HepG2 (cell line): ENCODE results near the gene HLCS. TPM values are rescaled to one million over a fixed set of nuclear protein-coding genes. Genes with fewer than 3 reads are reported as not detected.

ENCODE experiments used
- ATAC-seq: fragments of 200-7000 bp; cut with Tn5 transposase; 3 replicates; pipeline ENCODE4 v1.9.1; 2020; ENCODE audit warnings: mild to moderate bottlenecking, moderate library complexity
- BruUV-seq: library from RNA; stranded (reverse); fragments of 400-500 nt; replicated peaks from 2 replicates; lab custom pipeline; 2021; lab: Mats Ljungman, UMichigan
- CTCF ChIA-PET: fragments of 300-600 bp; formaldehyde crosslinking; extraction: SDS; loops from one replicate; lab custom pipeline; 2021; ENCODE audit warnings: low total read pairs, inconsistent platforms, low intra/inter-chr PET ratio; lab: Yijun Ruan, JAX
- POLR2A ChIA-PET: fragments of 350-600 bp; sonication (Branson Sonifier 250); formaldehyde crosslinking; loops from one replicate; lab custom pipeline; 2020; ENCODE audit warnings: antibody characterized with exemption, inconsistent platforms; lab: Yijun Ruan, JAX
- DNase-seq: peaks from one replicate; pipeline ENCODE4 v3.0.0-alpha.2; 2015; ENCODE audit warnings: low spot score
- FAIRE-seq: peaks from 3 replicates; lab custom pipeline; 2011; peaks lifted over from hg19 to GRCh38; lab: Jason Lieb, UNC
- H2AFZ ChIP-seq: one replicate; pipeline ENCODE4 v1.6.1; 2011; ENCODE audit warnings: low read length, inconsistent platforms
- H3K27ac ChIP-seq: fragments of 300-600 bp; 3 replicates; pipeline ENCODE4 v1.8.0; 2011; ENCODE audit warnings: mixed run types, mild to moderate bottlenecking, mixed read lengths, low read length, inconsistent platforms; ENCODE audit not compliant: insufficient read depth; ENCODE audit errors: extremely low read length
- H3K27me3 ChIP-seq, 2 experiments: fragments of 200-600 bp in 1 of 2; 2 replicates in 1 of 2; 3 replicates in 1 of 2; pipeline versions ENCODE4 v1.6.0 to v1.8.0; 2011; ENCODE audit warnings: low read length in 2 of 2, mild to moderate bottlenecking in 2 of 2, moderate library complexity in 2 of 2, inconsistent platforms in 1 of 2; ENCODE audit not compliant: insufficient read depth in 2 of 2, control insufficient read depth in 1 of 2
- H3K36me3 ChIP-seq, 2 experiments: fragments of 200-600 bp in 1 of 2; replicated peaks in 1 of 2; 2 replicates in 1 of 2; 3 replicates in 1 of 2; pipeline versions ENCODE4 v1.5.1 to v1.8.0; 2011; ENCODE audit warnings: low read length in 2 of 2, inconsistent platforms in 1 of 2; ENCODE audit not compliant: insufficient read depth in 2 of 2, control insufficient read depth in 1 of 2
- H3K4me1 ChIP-seq: 2 replicates; pipeline ENCODE4 v1.5.1; 2012; ENCODE audit warnings: low read length, inconsistent platforms; ENCODE audit not compliant: insufficient read depth
- H3K4me2 ChIP-seq: 2 replicates; pipeline ENCODE4 v1.6.0; 2011; ENCODE audit warnings: low read depth, low read length, inconsistent platforms
- H3K4me3 ChIP-seq, 3 experiments: fragments of 200-600 bp in 1 of 3; sonication (generic), shearing (Covaris generic) in 1 of 3; replicated peaks in 1 of 3; 2 replicates each; pipeline ENCODE4 v1.5.1; 2011 to 2016; ENCODE audit warnings: low read length in 3 of 3, inconsistent platforms in 2 of 3, low read depth in 2 of 3, mild to moderate bottlenecking in 2 of 3, control low read depth in 1 of 3, mixed read lengths in 1 of 3; ENCODE audit not compliant: insufficient read depth in 1 of 3
- H3K79me2 ChIP-seq: one replicate; pipeline ENCODE4 v1.6.1; 2011; ENCODE audit warnings: low read length, inconsistent platforms; ENCODE audit not compliant: insufficient read depth
- H3K9ac ChIP-seq: 2 replicates; pipeline ENCODE4 v1.6.0; 2011; ENCODE audit warnings: mild to moderate bottlenecking, low read depth, low read length, inconsistent platforms; ENCODE audit not compliant: insufficient read depth
- H3K9me3 ChIP-seq: 2 replicates; pipeline ENCODE4 v1.5.1; 2012; ENCODE audit warnings: mild to moderate bottlenecking, low read length
- H4K20me1 ChIP-seq: 2 replicates; pipeline ENCODE4 v1.6.0; 2011; ENCODE audit warnings: inconsistent platforms, mild to moderate bottlenecking, low read length, moderate library complexity; ENCODE audit not compliant: insufficient read depth
- HNRNPLL ChIP-seq: fragments of 200-400 bp; formaldehyde crosslinking; IDR thresholded peaks from 2 replicates; pipeline ENCODE4 v1.6.1; 2017; ENCODE audit warnings: mild to moderate bottlenecking, low read depth, low read length; ENCODE audit not compliant: poor library complexity, severe bottlenecking
- KLF11 ChIP-seq: IDR thresholded peaks from 2 replicates; pipeline ENCODE4 v1.6.1; 2016; ENCODE audit warnings: missing compliant biosample characterization
- KLF13 ChIP-seq: sonication (generic); formaldehyde crosslinking; IDR thresholded peaks from 2 replicates; pipeline ENCODE4 v1.4.0; 2020; ENCODE audit warnings: mild to moderate bottlenecking, missing genetic modification reagents
- RBAK ChIP-seq: sonication (generic); formaldehyde crosslinking; IDR thresholded peaks from 2 replicates; pipeline ENCODE4 v1.5.1; 2020; ENCODE audit warnings: mild to moderate bottlenecking, missing genetic modification reagents
- RFX3 ChIP-seq: IDR thresholded peaks from 2 replicates; pipeline ENCODE4 v1.6.1; 2016; ENCODE audit warnings: missing biosample characterization, missing genetic modification reagents
- SP5 ChIP-seq: IDR thresholded peaks from 2 replicates; pipeline ENCODE4 v1.6.1; 2016; ENCODE audit warnings: low read depth, borderline replicate concordance
- TBX2 ChIP-seq: sonication (generic); formaldehyde crosslinking; IDR thresholded peaks from 2 replicates; pipeline ENCODE4 v1.5.0; 2020; ENCODE audit warnings: missing genetic modification reagents, mild to moderate bottlenecking, borderline replicate concordance
- ZNF20 ChIP-seq: sonication (generic); formaldehyde crosslinking; IDR thresholded peaks from 2 replicates; pipeline ENCODE4 v1.4.0; 2020; ENCODE audit warnings: mild to moderate bottlenecking, moderate library complexity, missing genetic modification reagents
- ZNF567 ChIP-seq: sonication (generic); formaldehyde crosslinking; IDR thresholded peaks from 2 replicates; pipeline ENCODE4 v1.8.1; 2023; ENCODE audit warnings: mild to moderate bottlenecking, missing genetic modification reagents, borderline replicate concordance
- ZNF605 ChIP-seq: sonication (generic); formaldehyde crosslinking; IDR thresholded peaks from 2 replicates; pipeline ENCODE4 v1.8.0; 2022; ENCODE audit warnings: mild to moderate bottlenecking, missing genetic modification reagents
- ZNF772 ChIP-seq: sonication (generic); formaldehyde crosslinking; IDR thresholded peaks from 2 replicates; pipeline ENCODE4 v1.5.0; 2020; ENCODE audit warnings: mild to moderate bottlenecking, missing genetic modification reagents
- ZNF816 ChIP-seq: sonication (generic); formaldehyde crosslinking; IDR thresholded peaks from 2 replicates; pipeline ENCODE4 v1.8.0; 2022; ENCODE audit warnings: missing genetic modification reagents, mild to moderate bottlenecking, borderline replicate concordance
- ZSCAN21 ChIP-seq: sonication (generic); formaldehyde crosslinking; IDR thresholded peaks from 2 replicates; pipeline ENCODE4 v1.8.0; 2022; ENCODE audit warnings: mild to moderate bottlenecking, missing genetic modification reagents, moderate library complexity, borderline replicate concordance
- WGBS: methylation state at CpG from one replicate; pipeline ENCODE4 v1.1.6; 2017; ENCODE audit warnings: low lambda C conversion rate; 5-methylcytosine and 5-hydroxymethylcytosine counted together
- in situ Hi-C: cut with HindIII; loops from 2 replicates; pipeline ENCODE4 v1.10.0; 2017; ENCODE audit warnings: low pct_unique_long_range_greater_than_20kb; ENCODE audit not compliant: extremely low pct_ligation_motif_present
- intact Hi-C: fragments of 100-400 bp; cut with micrococcal nuclease; formaldehyde crosslinking; loops from one replicate; pipeline ENCODE4 v1.10.0; 2022; ENCODE audit not compliant: unreplicated experiment
- polyA plus RNA-seq, 8 experiments: library from polyadenylated mRNA; depleted of rRNA in 3 of 8; stranded (reverse) in 7 of 8; unstranded in 1 of 8; fragments of >200 nt; fragmentation: Illumina TruSeq in 4 of 8; extraction: Trizol in 4 of 8; gene quantifications; 2 replicates each; pipeline versions ENCODE4 v1.2.1 to v1.2.3, GENCODE V29; 2011 to 2016; ENCODE audit warnings: low read depth in 4 of 8, missing spikeins in 1 of 8, mixed read lengths in 1 of 8; ENCODE audit not compliant: insufficient read depth in 1 of 8
- total RNA-seq, 5 experiments: library from RNA; depleted of rRNA; stranded (reverse); fragments of >200 nt; fragmentation: Illumina TruSeq; extraction: Trizol; gene quantifications; 2 replicates each; pipeline ENCODE4 v1.2.3, GENCODE V29; 2016; ENCODE audit warnings: low read depth in 1 of 5
- TF ChIP-seq, protein P1 (sequence below): sonication (generic); formaldehyde crosslinking; IDR thresholded peaks from 2 replicates; pipeline ENCODE4 v1.5.0; 2020; ENCODE audit warnings: mild to moderate bottlenecking, missing genetic modification reagents, borderline replicate concordance
- TF ChIP-seq, protein P2 (sequence below): sonication (generic); formaldehyde crosslinking; IDR thresholded peaks from 2 replicates; pipeline ENCODE4 v1.4.0; 2020; ENCODE audit warnings: missing genetic modification reagents, borderline replicate concordance
- TF ChIP-seq, protein P3 (sequence below): IDR thresholded peaks from 2 replicates; pipeline ENCODE4 v1.6.1; 2016; ENCODE audit warnings: missing genetic modification reagents, missing compliant biosample characterization
- TF ChIP-seq, protein P4 (sequence below): sonication (generic); formaldehyde crosslinking; IDR thresholded peaks from 2 replicates; pipeline ENCODE4 v1.4.0; 2020; ENCODE audit warnings: missing genetic modification reagents, mild to moderate bottlenecking, borderline replicate concordance

The HLCS gene
- total and polyA plus RNA-seq, 2 of the 13 experiments (the other 11 are each of a cell fraction or from before 2014, with no cell fraction given) = 7.9 to 12.3 TPM

DNA sequence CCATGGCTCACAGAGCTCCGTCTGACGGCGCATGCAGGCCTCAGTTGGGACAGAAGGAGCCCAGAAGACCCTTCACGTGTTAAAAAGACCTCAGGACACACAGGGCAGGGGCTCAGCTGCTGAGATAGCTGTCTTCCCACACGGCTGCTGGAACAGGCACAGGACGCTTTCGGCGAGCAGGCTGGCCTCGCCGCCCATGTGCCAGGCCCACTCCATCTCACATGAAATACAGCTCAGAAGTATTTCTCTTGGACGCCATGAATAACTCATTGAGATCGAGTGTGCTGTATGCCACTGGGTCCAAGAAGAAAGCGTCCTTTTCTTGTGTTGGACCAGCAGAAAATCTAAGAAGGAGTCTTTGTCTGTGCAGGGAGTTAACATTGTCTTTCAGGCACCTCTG is 198.0 kb downstream of the HLCS start:
- no peak for DNase-seq
- no peak overlapping the region for H2AFZ ChIP-seq
- FAIRE-seq = no peak
- POLR2A ChIA-PET = no interaction called here
- no peaks in the 10 kb centered on the region for H3K79me2 ChIP-seq
- no peaks in the 10 kb centered on the region for H3K9me3 ChIP-seq
- H3K27me3 ChIP-seq = no peaks in the 10 kb centered on the region
- no peak overlapping the region for H3K27ac ChIP-seq
- H3K4me3 ChIP-seq = no peak overlapping the region
- BruUV-seq = no TSS peak
- intact Hi-C loops (no loop called here), in situ Hi-C loops (no loop called here)
- no peak overlapping the region for H3K4me2 ChIP-seq
- H3K9ac ChIP-seq = no peak overlapping the region
- H4K20me1 ChIP-seq = no peaks in the 10 kb centered on the region
- H3K4me1 ChIP-seq = peaks cover 9% of the 10 kb centered on the region
- ATAC-seq = no peak
- H3K36me3 ChIP-seq = peaks cover 0 to 1% of the 10 kb centered on the region in 2 experiments; a peak in 1 of 5 replicates
- 94% methylated on average over 13 of the region's 13 CpGs for WGBS
- CTCF ChIA-PET = no interaction called here
- TF ChIP-seq KLF13 (no peak), SP5 (no peak), ZNF567 (no peak), RBAK (CRISPR knock-in tag) (no peak), ZNF605 (CRISPR knock-in tag) (no peak), ZNF816 (no peak), ZNF20 (CRISPR knock-in tag) (no peak), ZNF772 (CRISPR knock-in tag) (no peak), HNRNPLL (no peak), TBX2 (no peak), RFX3 (CRISPR knock-in tag) (no peak), ZSCAN21 (CRISPR knock-in tag) (no peak), KLF11 (CRISPR knock-in tag) (no peak)
- TF ChIP-seq, protein P1, sequence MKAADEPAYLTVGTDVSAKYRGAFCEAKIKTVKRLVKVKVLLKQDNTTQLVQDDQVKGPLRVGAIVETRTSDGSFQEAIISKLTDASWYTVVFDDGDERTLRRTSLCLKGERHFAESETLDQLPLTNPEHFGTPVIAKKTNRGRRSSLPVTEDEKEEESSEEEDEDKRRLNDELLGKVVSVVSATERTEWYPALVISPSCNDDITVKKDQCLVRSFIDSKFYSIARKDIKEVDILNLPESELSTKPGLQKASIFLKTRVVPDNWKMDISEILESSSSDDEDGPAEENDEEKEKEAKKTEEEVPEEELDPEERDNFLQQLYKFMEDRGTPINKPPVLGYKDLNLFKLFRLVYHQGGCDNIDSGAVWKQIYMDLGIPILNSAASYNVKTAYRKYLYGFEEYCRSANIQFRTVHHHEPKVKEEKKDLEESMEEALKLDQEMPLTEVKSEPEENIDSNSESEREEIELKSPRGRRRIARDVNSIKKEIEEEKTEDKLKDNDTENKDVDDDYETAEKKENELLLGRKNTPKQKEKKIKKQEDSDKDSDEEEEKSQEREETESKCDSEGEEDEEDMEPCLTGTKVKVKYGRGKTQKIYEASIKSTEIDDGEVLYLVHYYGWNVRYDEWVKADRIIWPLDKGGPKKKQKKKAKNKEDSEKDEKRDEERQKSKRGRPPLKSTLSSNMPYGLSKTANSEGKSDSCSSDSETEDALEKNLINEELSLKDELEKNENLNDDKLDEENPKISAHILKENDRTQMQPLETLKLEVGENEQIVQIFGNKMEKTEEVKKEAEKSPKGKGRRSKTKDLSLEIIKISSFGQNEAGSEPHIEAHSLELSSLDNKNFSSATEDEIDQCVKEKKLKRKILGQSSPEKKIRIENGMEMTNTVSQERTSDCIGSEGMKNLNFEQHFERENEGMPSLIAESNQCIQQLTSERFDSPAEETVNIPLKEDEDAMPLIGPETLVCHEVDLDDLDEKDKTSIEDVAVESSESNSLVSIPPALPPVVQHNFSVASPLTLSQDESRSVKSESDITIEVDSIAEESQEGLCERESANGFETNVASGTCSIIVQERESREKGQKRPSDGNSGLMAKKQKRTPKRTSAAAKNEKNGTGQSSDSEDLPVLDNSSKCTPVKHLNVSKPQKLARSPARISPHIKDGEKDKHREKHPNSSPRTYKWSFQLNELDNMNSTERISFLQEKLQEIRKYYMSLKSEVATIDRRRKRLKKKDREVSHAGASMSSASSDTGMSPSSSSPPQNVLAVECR = no peak
- TF ChIP-seq, protein P2, sequence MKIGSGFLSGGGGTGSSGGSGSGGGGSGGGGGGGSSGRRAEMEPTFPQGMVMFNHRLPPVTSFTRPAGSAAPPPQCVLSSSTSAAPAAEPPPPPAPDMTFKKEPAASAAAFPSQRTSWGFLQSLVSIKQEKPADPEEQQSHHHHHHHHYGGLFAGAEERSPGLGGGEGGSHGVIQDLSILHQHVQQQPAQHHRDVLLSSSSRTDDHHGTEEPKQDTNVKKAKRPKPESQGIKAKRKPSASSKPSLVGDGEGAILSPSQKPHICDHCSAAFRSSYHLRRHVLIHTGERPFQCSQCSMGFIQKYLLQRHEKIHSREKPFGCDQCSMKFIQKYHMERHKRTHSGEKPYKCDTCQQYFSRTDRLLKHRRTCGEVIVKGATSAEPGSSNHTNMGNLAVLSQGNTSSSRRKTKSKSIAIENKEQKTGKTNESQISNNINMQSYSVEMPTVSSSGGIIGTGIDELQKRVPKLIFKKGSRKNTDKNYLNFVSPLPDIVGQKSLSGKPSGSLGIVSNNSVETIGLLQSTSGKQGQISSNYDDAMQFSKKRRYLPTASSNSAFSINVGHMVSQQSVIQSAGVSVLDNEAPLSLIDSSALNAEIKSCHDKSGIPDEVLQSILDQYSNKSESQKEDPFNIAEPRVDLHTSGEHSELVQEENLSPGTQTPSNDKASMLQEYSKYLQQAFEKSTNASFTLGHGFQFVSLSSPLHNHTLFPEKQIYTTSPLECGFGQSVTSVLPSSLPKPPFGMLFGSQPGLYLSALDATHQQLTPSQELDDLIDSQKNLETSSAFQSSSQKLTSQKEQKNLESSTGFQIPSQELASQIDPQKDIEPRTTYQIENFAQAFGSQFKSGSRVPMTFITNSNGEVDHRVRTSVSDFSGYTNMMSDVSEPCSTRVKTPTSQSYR (CRISPR knock-in tag) = no peak
- TF ChIP-seq, protein P3, sequence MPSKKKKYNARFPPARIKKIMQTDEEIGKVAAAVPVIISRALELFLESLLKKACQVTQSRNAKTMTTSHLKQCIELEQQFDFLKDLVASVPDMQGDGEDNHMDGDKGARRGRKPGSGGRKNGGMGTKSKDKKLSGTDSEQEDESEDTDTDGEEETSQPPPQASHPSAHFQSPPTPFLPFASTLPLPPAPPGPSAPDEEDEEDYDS = no peak
- TF ChIP-seq, protein P4, sequence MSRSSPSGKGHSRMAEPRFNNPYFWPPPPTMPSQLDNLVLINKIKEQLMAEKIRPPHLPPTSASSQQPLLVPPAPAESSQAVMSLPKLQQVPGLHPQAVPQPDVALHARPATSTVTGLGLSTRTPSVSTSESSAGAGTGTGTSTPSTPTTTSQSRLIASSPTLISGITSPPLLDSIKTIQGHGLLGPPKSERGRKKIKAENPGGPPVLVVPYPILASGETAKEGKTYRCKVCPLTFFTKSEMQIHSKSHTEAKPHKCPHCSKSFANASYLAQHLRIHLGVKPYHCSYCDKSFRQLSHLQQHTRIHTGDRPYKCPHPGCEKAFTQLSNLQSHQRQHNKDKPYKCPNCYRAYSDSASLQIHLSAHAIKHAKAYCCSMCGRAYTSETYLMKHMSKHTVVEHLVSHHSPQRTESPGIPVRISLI (CRISPR knock-in tag) = no peak
